Middle frontal gyrus (tissue), 1 donor: ENCODE results near the gene NBPF3.
"Not testable (repeated sequence)": the region's sequence is repeated elsewhere in the genome, so short reads cannot be mapped to it uniquely, and the experiment has no call there.

Source experiments
- DNase-seq: peaks from one replicate; pipeline ENCODE4 v3.0.0-alpha.2; 2015; ENCODE audit warnings: low spot score; ENCODE audit errors: extremely low spot score

The NBPF3 gene

GRCh38 chr1:21518774-21519455 lies 79.0 kb downstream of the NBPF3 start:
- no peak for DNase-seq

GRCh38 chr1:21519486-21520070 lies 79.6 kb downstream of the NBPF3 start:
- DNase-seq: not testable (repeated sequence)

GRCh38 chr1:21520899-21521716 lies 81.2 kb downstream of the NBPF3 start:
- no peak for DNase-seq

GRCh38 chr1:21521717-21522060 lies 81.8 kb downstream of the NBPF3 start:
- no peak for DNase-seq

GRCh38 chr1:21522525-21523038 lies 82.6 kb downstream of the NBPF3 start:
- DNase-seq: no peak

- no peak for DNase-seq
Measured at GRCh38 chr1:21523297-21523813, 83.4 kb downstream of the NBPF3 start.

- DNase-seq: no peak
Measured at GRCh38 chr1:21524220-21524619, 84.3 kb downstream of the NBPF3 start.

- peak; percentile 19 for DNase-seq
Measured at GRCh38 chr1:21524686-21525339, 84.9 kb downstream of the NBPF3 start.

GRCh38 chr1:21525340-21525717 lies 85.4 kb downstream of the NBPF3 start:
- no peak for DNase-seq

GRCh38 chr1:21526441-21526840 lies 86.5 kb downstream of the NBPF3 start:
- DNase-seq: no peak

GRCh38 chr1:21530368-21531016 lies 90.6 kb downstream of the NBPF3 start:
- DNase-seq: no peak

GRCh38 chr1:21531241-21531640 lies 91.3 kb downstream of the NBPF3 start:
- DNase-seq: no peak

GRCh38 chr1:21532496-21532895 lies 92.6 kb downstream of the NBPF3 start:
- no peak for DNase-seq

GRCh38 chr1:21532992-21533534 lies 93.1 kb downstream of the NBPF3 start:
- no peak for DNase-seq

GRCh38 chr1:21534146-21534545 lies 94.2 kb downstream of the NBPF3 start:
- DNase-seq: no peak
